ENCODE results near the gene RNLS.
A peak's percentile ranks its signal among the peaks of the same experiment; 100 is the strongest.

RNLS gene

GRCh38 chr10:88459530-88459929 lies 123.6 kb downstream of the RNLS start:
- no peak for TF ChIP-seq CTCF (IDR thresholded peaks at IDR 0.05; ENCODE audit: unreplicated experiment in 3 of 3)
- H3K4me1 Mint-ChIP-seq: peaks cover 4% of the 10 kb centered on the region
- H3K4me3 Mint-ChIP-seq: no peak overlapping the region
- H3K9me3 Mint-ChIP-seq: no peaks in the 10 kb centered on the region
- no peaks in the 10 kb centered on the region for H3K36me3 Mint-ChIP-seq (ENCODE audit: low read depth)
- H3K27ac Mint-ChIP-seq: no peak overlapping the region
- H3K27me3 Mint-ChIP-seq (ENCODE audit: low read depth): no peaks in the 10 kb centered on the region

GRCh38 chr10:88458209-88458608 lies 124.9 kb downstream of the RNLS start:
- Mint-ChIP-seq H3K4me1 (peaks cover 4% of the 10 kb centered on the region), H3K36me3 (ENCODE audit: low read depth) (no peaks in the 10 kb centered on the region), H3K4me3 (no peak overlapping the region), H3K27ac (no peak overlapping the region), H3K27me3 (ENCODE audit: low read depth) (no peaks in the 10 kb centered on the region), H3K9me3 (no peaks in the 10 kb centered on the region)
- TF ChIP-seq CTCF (IDR thresholded peaks at IDR 0.05; ENCODE audit: unreplicated experiment in 3 of 3): no peak

- TF ChIP-seq CTCF (IDR thresholded peaks at IDR 0.05; ENCODE audit: unreplicated experiment in 3 of 3): no peak
- Mint-ChIP-seq H3K4me3 (no peak overlapping the region), H3K27me3 (ENCODE audit: low read depth) (no peaks in the 10 kb centered on the region), H3K9me3 (no peaks in the 10 kb centered on the region), H3K27ac (no peak overlapping the region), H3K4me1 (peaks cover 4% of the 10 kb centered on the region), H3K36me3 (ENCODE audit: low read depth) (no peaks in the 10 kb centered on the region)
Measured at GRCh38 chr10:88457660-88458059, 125.5 kb downstream of the RNLS start.

- peaks cover 4% of the 10 kb centered on the region for H3K4me1 Mint-ChIP-seq
Measured at GRCh38 chr10:88456730-88457129, 126.4 kb downstream of the RNLS start.

GRCh38 chr10:88455831-88456230 lies 127.3 kb downstream of the RNLS start:
- no peaks in the 10 kb centered on the region for H3K9me3 Mint-ChIP-seq
- no peaks in the 10 kb centered on the region for H3K27me3 Mint-ChIP-seq (ENCODE audit: low read depth)
- no peak overlapping the region for H3K4me3 Mint-ChIP-seq
- no peak for TF ChIP-seq CTCF (IDR thresholded peaks at IDR 0.05; ENCODE audit: unreplicated experiment in 3 of 3)
- peaks cover 4% of the 10 kb centered on the region for H3K4me1 Mint-ChIP-seq
- H3K36me3 Mint-ChIP-seq (ENCODE audit: low read depth): no peaks in the 10 kb centered on the region
- H3K27ac Mint-ChIP-seq: no peak overlapping the region

More at GRCh38 chr10:88456730-88457129, 126.4 kb downstream of the RNLS start:
- H3K27me3 Mint-ChIP-seq (ENCODE audit: low read depth): no peaks in the 10 kb centered on the region
- TF ChIP-seq CTCF (IDR thresholded peaks at IDR 0.05; ENCODE audit: unreplicated experiment in 3 of 3): no peak
- no peaks in the 10 kb centered on the region for H3K9me3 Mint-ChIP-seq
- no peak overlapping the region for H3K4me3 Mint-ChIP-seq
- H3K27ac Mint-ChIP-seq: no peak overlapping the region
- H3K36me3 Mint-ChIP-seq (ENCODE audit: low read depth): no peaks in the 10 kb centered on the region

GRCh38 chr10:88450201-88450600 lies 132.9 kb downstream of the RNLS start:
- H3K4me1 Mint-ChIP-seq: peaks cover 8% of the 10 kb centered on the region
- no peaks in the 10 kb centered on the region for H3K36me3 Mint-ChIP-seq (ENCODE audit: low read depth)
- H3K4me3 Mint-ChIP-seq: no peak overlapping the region
- H3K27me3 Mint-ChIP-seq (ENCODE audit: low read depth): no peaks in the 10 kb centered on the region
- TF ChIP-seq CTCF (IDR thresholded peaks at IDR 0.05; ENCODE audit: unreplicated experiment in 3 of 3): no peak
- H3K9me3 Mint-ChIP-seq: peaks cover 8% of the 10 kb centered on the region
- peak overlapping the region in 2 of 3 experiments; percentile 49 to 57 for H3K27ac Mint-ChIP-seq

Data from nephron (organoid).